H9 (cell line): Measurements from ENCODE around the gene MEP1A. TPM values are rescaled to one million over a fixed set of nuclear protein-coding genes. Genes with fewer than 3 reads are reported as not detected.

ENCODE experiments used
- DNase-seq: peaks from one replicate; pipeline ENCODE4 v3.0.0-alpha.2; 2017
- H2AFZ ChIP-seq: one replicate; pipeline ENCODE4 v1.6.1; 2013; ENCODE audit warnings: mild to moderate bottlenecking, low read length, control low read depth, moderate library complexity
- H2AK5ac ChIP-seq: 2 replicates; pipeline ENCODE4 v1.6.1; 2013; ENCODE audit warnings: low read length, control low read depth, mixed read lengths; ENCODE audit not compliant: insufficient read length
- H2BK120ac ChIP-seq: one replicate; pipeline ENCODE4 v1.6.1; 2013; ENCODE audit warnings: low read depth, mild to moderate bottlenecking, low read length, control low read depth, inconsistent platforms; ENCODE audit not compliant: poor library complexity, severe bottlenecking
- H2BK12ac ChIP-seq: 2 replicates; pipeline ENCODE4 v1.6.1; 2013; ENCODE audit warnings: low read length, control low read depth, mixed read lengths, low read depth; ENCODE audit not compliant: insufficient read length
- H2BK15ac ChIP-seq: 2 replicates; pipeline ENCODE4 v1.6.1; 2013; ENCODE audit warnings: low read depth, low read length, control low read depth
- H2BK20ac ChIP-seq: one replicate; pipeline ENCODE4 v1.6.1; 2013; ENCODE audit warnings: low read depth, mild to moderate bottlenecking, low read length, control low read depth, inconsistent platforms; ENCODE audit not compliant: poor library complexity, severe bottlenecking
- H2BK5ac ChIP-seq: 2 replicates; pipeline ENCODE4 v1.6.1; 2013; ENCODE audit warnings: low read length, control low read depth, mixed read lengths; ENCODE audit not compliant: insufficient read length
- H3K14ac ChIP-seq: 2 replicates; pipeline ENCODE4 v1.6.1; 2013; ENCODE audit warnings: low read length, control low read depth; ENCODE audit not compliant: insufficient read depth
- H3K18ac ChIP-seq: 2 replicates; pipeline ENCODE4 v1.6.1; 2013; ENCODE audit warnings: low read depth, mild to moderate bottlenecking, mixed read lengths, low read length, control low read depth; ENCODE audit not compliant: insufficient read length
- H3K23ac ChIP-seq: 2 replicates; pipeline ENCODE4 v1.6.1; 2013; ENCODE audit warnings: low read length, control low read depth, mixed read lengths, low read depth; ENCODE audit not compliant: insufficient read length
- H3K23me2 ChIP-seq: 2 replicates; pipeline ENCODE4 v1.6.1; 2013; ENCODE audit warnings: low read depth, mild to moderate bottlenecking, mixed read lengths, low read length, control low read depth; ENCODE audit not compliant: insufficient read length, poor library complexity, severe bottlenecking
- H3K27ac ChIP-seq: 2 replicates; pipeline ENCODE4 v1.5.1; 2013; ENCODE audit warnings: low read length, control low read depth, mixed read lengths, low read depth; ENCODE audit not compliant: insufficient read length
- H3K27me3 ChIP-seq: 2 replicates; pipeline ENCODE4 v1.6.1; 2013; ENCODE audit warnings: low read length, control low read depth, inconsistent platforms; ENCODE audit not compliant: insufficient read depth
- H3K4ac ChIP-seq: 2 replicates; pipeline ENCODE4 v1.6.1; 2013; ENCODE audit warnings: low read depth, mild to moderate bottlenecking, control low read depth, inconsistent platforms, low read length, moderate library complexity
- H3K4me1 ChIP-seq: 2 replicates; pipeline ENCODE4 v1.6.1; 2013; ENCODE audit warnings: low read length, control low read depth, inconsistent platforms; ENCODE audit not compliant: insufficient read depth
- H3K4me2 ChIP-seq: 2 replicates; pipeline ENCODE4 v1.6.1; 2013; ENCODE audit warnings: low read length, control low read depth, mixed read lengths; ENCODE audit not compliant: insufficient read length, insufficient read depth
- H3K56ac ChIP-seq: 2 replicates; pipeline ENCODE4 v1.6.1; 2013; ENCODE audit warnings: low read depth, mild to moderate bottlenecking, mixed read lengths, low read length, control low read depth; ENCODE audit not compliant: insufficient read length
- H3K79me1 ChIP-seq: 2 replicates; pipeline ENCODE4 v1.6.1; 2013; ENCODE audit warnings: low read depth, mild to moderate bottlenecking, moderate library complexity, low read length, control low read depth, inconsistent platforms; ENCODE audit not compliant: insufficient read depth, poor library complexity, severe bottlenecking
- H3K79me2 ChIP-seq: 2 replicates; pipeline ENCODE4 v1.6.1; 2013; ENCODE audit warnings: low read length, control low read depth, inconsistent platforms; ENCODE audit not compliant: insufficient read depth
- H3K9ac ChIP-seq: 2 replicates; pipeline ENCODE4 v1.6.1; 2013; ENCODE audit warnings: low read length, control low read depth, mixed read lengths; ENCODE audit not compliant: insufficient read length; ENCODE audit errors: extremely low read depth
- H3K9me3 ChIP-seq: one replicate; pipeline ENCODE4 v1.6.1; 2013; ENCODE audit warnings: low read depth, low read length, inconsistent platforms; ENCODE audit not compliant: control insufficient read depth
- H3T11ph ChIP-seq: one replicate; pipeline ENCODE4 v1.6.1; 2013; ENCODE audit warnings: mild to moderate bottlenecking, low read length, control low read depth, inconsistent platforms
- H4K20me1 ChIP-seq: one replicate; pipeline ENCODE4 v1.6.1; 2013; ENCODE audit not compliant: control insufficient read depth, insufficient read length, insufficient read depth
- H4K5ac ChIP-seq: 2 replicates; pipeline ENCODE4 v1.6.1; 2013; ENCODE audit warnings: low read depth, mild to moderate bottlenecking, mixed read lengths, low read length, control low read depth; ENCODE audit not compliant: insufficient read length
- H4K8ac ChIP-seq: replicated peaks from 2 replicates; pipeline ENCODE4 v1.6.1; 2013; ENCODE audit warnings: low read length, control low read depth, mixed read lengths, low read depth; ENCODE audit not compliant: insufficient read length
- H4K91ac ChIP-seq: 2 replicates; pipeline ENCODE4 v1.6.1; 2013; ENCODE audit warnings: low read depth, mild to moderate bottlenecking, moderate library complexity, mixed read lengths, low read length, control low read depth; ENCODE audit not compliant: insufficient read length
- H3K27ac Mint-ChIP-seq, 3 experiments: 2 replicates in 2 of 3; 3 replicates in 1 of 3; pipeline ENCODE4 v1.8.0; 2020 to 2021; ENCODE audit warnings: mixed read lengths in 3 of 3, mild to moderate bottlenecking in 1 of 3, moderate library complexity in 1 of 3
- H3K27me3 Mint-ChIP-seq: 2 replicates; pipeline ENCODE4 v1.8.0; 2021; ENCODE audit warnings: low read depth, mild to moderate bottlenecking, moderate library complexity, mixed read lengths
- H3K36me3 Mint-ChIP-seq, 3 experiments: 2 replicates in 2 of 3; 3 replicates in 1 of 3; pipeline ENCODE4 v1.8.0; 2020 to 2021; ENCODE audit warnings: low read depth in 3 of 3, mixed read lengths in 3 of 3; ENCODE audit not compliant: insufficient read depth in 1 of 3
- H3K4me1 Mint-ChIP-seq, 2 experiments: 2 replicates each; pipeline ENCODE4 v1.8.0; 2020; ENCODE audit warnings: mixed read lengths in 2 of 2
- H3K4me3 Mint-ChIP-seq, 2 experiments: 2 replicates in 1 of 2; 3 replicates in 1 of 2; pipeline ENCODE4 v1.8.0; 2020 to 2021; ENCODE audit warnings: mild to moderate bottlenecking in 2 of 2, mixed read lengths in 2 of 2, moderate library complexity in 1 of 2
- H3K9me3 Mint-ChIP-seq, 2 experiments: 2 replicates in 1 of 2; 3 replicates in 1 of 2; pipeline ENCODE4 v1.8.0; 2020; ENCODE audit warnings: mild to moderate bottlenecking in 2 of 2, mixed read lengths in 2 of 2, moderate library complexity in 1 of 2
- WGBS: extraction: QIAGEN DNeasy Blood & Tissue Kit; methylation state at CpG from one replicate; pipeline ENCODE4 v1.1.7; 2013; ENCODE audit warnings: missing lambda C conversion rate, low lambda C conversion rate, mixed read lengths; ENCODE audit not compliant: insufficient read length; ENCODE audit errors: extremely low coverage; 5-methylcytosine and 5-hydroxymethylcytosine counted together
- total RNA-seq: library from RNA; stranded (reverse); gene quantifications from 2 replicates; pipeline ENCODE4 v1.2.1, GENCODE V29; 2021
- TF ChIP-seq, protein P1 (sequence below): fragments of 200-600 bp; sonication (generic); conservative IDR thresholded peaks from 3 replicates; pipeline ENCODE4 v1.8.0; 2021; ENCODE audit warnings: antibody characterized with exemption, mild to moderate bottlenecking

MEP1A gene
- total RNA-seq, 1 experiment from 2014 or later: not detected

DNA sequence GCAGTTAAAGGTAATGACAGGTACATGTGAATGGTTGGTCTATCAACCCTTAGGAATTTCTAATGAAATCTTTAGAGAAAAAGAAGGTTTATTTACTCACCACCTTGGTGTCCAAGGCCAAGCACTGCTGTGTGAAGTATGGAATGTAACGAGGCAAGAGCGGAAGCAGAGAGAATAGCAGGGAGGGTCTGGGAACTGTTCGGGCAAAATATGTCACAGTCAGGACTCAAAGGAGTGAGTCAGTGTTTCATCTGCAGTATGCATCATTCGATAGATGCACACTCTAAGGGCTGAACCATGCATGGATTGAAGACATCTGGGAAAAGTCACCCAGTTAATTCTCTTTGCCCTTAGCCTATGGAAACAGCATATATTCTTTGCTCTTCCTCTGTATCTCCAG is 95.4 kb downstream of the MEP1A start:
- H3K79me1 ChIP-seq: no peaks in the 10 kb centered on the region
- no peak overlapping the region for H2AFZ ChIP-seq
- no peak overlapping the region for H2BK12ac ChIP-seq
- no peak for DNase-seq
- Mint-ChIP-seq H3K4me3 (no peak overlapping the region), H3K9me3 (no peaks in the 10 kb centered on the region), H3K36me3 (no peaks in the 10 kb centered on the region), H3K4me1 (no peaks in the 10 kb centered on the region), H3K27ac (no peak overlapping the region), H3K27me3 (no peaks in the 10 kb centered on the region)
- H3K23ac ChIP-seq: no peak overlapping the region
- H3K56ac ChIP-seq: no peak overlapping the region
- no peak overlapping the region for H3K4me2 ChIP-seq
- H3K23me2 ChIP-seq: no peaks in the 10 kb centered on the region
- no peak overlapping the region for H2BK20ac ChIP-seq
- H2BK5ac ChIP-seq: no peak overlapping the region
- WGBS: no CpG with 5 or more reads among the region's 4 CpGs
- TF ChIP-seq, protein P1, sequence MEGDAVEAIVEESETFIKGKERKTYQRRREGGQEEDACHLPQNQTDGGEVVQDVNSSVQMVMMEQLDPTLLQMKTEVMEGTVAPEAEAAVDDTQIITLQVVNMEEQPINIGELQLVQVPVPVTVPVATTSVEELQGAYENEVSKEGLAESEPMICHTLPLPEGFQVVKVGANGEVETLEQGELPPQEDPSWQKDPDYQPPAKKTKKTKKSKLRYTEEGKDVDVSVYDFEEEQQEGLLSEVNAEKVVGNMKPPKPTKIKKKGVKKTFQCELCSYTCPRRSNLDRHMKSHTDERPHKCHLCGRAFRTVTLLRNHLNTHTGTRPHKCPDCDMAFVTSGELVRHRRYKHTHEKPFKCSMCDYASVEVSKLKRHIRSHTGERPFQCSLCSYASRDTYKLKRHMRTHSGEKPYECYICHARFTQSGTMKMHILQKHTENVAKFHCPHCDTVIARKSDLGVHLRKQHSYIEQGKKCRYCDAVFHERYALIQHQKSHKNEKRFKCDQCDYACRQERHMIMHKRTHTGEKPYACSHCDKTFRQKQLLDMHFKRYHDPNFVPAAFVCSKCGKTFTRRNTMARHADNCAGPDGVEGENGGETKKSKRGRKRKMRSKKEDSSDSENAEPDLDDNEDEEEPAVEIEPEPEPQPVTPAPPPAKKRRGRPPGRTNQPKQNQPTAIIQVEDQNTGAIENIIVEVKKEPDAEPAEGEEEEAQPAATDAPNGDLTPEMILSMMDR: no peak
- no peak overlapping the region for H4K5ac ChIP-seq
- no peak overlapping the region for H3K14ac ChIP-seq
- no peak overlapping the region for H2AK5ac ChIP-seq
- no peak overlapping the region for H3K18ac ChIP-seq
- no peaks in the 10 kb centered on the region for H3K4me1 ChIP-seq
- no peak overlapping the region for H3K27ac ChIP-seq
- H3K79me2 ChIP-seq: no peaks in the 10 kb centered on the region
- H3K9me3 ChIP-seq: no peaks in the 10 kb centered on the region
- H4K8ac ChIP-seq: no peak overlapping the region
- no peak overlapping the region for H4K91ac ChIP-seq
- no peak overlapping the region for H3K9ac ChIP-seq
- no peak overlapping the region for H2BK120ac ChIP-seq
- H3K4ac ChIP-seq: no peak overlapping the region
- H3K27me3 ChIP-seq: no peaks in the 10 kb centered on the region
- no peaks in the 10 kb centered on the region for H4K20me1 ChIP-seq
- H3T11ph ChIP-seq: no peak overlapping the region
- H2BK15ac ChIP-seq: no peak overlapping the region

Other genes with a start within 250 kb of the MEP1A start
- gene CYP39A1, start 140.6 kb upstream of the MEP1A start, total RNA-seq: 0.50 and 0.59 TPM in 2 replicates
- 3.8 and 5.1 TPM in 2 replicates for gene SLC25A27, start 140.4 kb upstream of the MEP1A start, total RNA-seq
- gene TDRD6, start 105.5 kb upstream of the MEP1A start, total RNA-seq: 0.02 and 0.15 TPM in 2 replicates
- 1.7 and 1.8 TPM in 2 replicates for gene PLA2G7, start 58.0 kb upstream of the MEP1A start, total RNA-seq
- not detected in 2 replicates for gene ANKRD66, start 46.5 kb upstream of the MEP1A start, total RNA-seq
- gene ADGRF5, start 128.5 kb downstream of the MEP1A start, total RNA-seq: not detected in 2 replicates
- gene ADGRF1, start 248.9 kb downstream of the MEP1A start, total RNA-seq: not detected in 2 replicates